ENCODE measurements around the gene CREB3L2. TPM values are rescaled to one million over a fixed set of nuclear protein-coding genes. Genes with fewer than 3 reads are reported as not detected.
A peak's percentile ranks its signal among the peaks of the same experiment; 100 is the strongest.
"Not testable (repeated sequence)": the region's sequence is repeated elsewhere in the genome, so short reads cannot be mapped to it uniquely, and the experiment has no call there.

Gene CREB3L2
- total RNA-seq, 1 donor from 2014 or later, result 30.4 TPM

- not testable (repeated sequence) for DNase-seq (ENCODE audit: low read depth in 2 of 2)
Observed at GRCh38 chr7:138014201-138014600, 12.3 kb upstream of the CREB3L2 start.

GRCh38 chr7:138009350-138009653 lies 7.4 kb upstream of the CREB3L2 start:
- DNase-seq (ENCODE audit: low read depth in 2 of 2), result no peak

GRCh38 chr7:138008588-138009349 lies 6.9 kb upstream of the CREB3L2 start:
- DNase-seq (ENCODE audit: low read depth in 2 of 2), result peak; percentile 66 to 74

- no peak for DNase-seq (ENCODE audit: low read depth in 2 of 2)
Observed at GRCh38 chr7:138008019-138008587, 6.2 kb upstream of the CREB3L2 start.

GRCh38 chr7:138006106-138006505 lies 4.2 kb upstream of the CREB3L2 start:
- no peak for DNase-seq (ENCODE audit: low read depth in 2 of 2)

GRCh38 chr7:138004936-138005335 lies 3.0 kb upstream of the CREB3L2 start:
- no peak for DNase-seq (ENCODE audit: low read depth in 2 of 2)

- DNase-seq (ENCODE audit: low read depth in 2 of 2), result peak; percentile 45 to 56
Observed at GRCh38 chr7:138004046-138004445, 2.2 kb upstream of the CREB3L2 start.

GRCh38 chr7:138002828-138003189 lies 923 bp upstream of the CREB3L2 start:
- DNase-seq (ENCODE audit: low read depth in 2 of 2), result no peak

- peak; percentile 100 for DNase-seq (ENCODE audit: low read depth in 2 of 2)
Observed at GRCh38 chr7:138002096-138002827, 376 bp upstream of the CREB3L2 start.

GRCh38 chr7:138000081-138000701 lies 1.7 kb downstream of the CREB3L2 start:
- peak in 1 of 2 donors; percentile 84 for DNase-seq (ENCODE audit: low read depth in 2 of 2)

GRCh38 chr7:137999496-138000080 lies 2.3 kb downstream of the CREB3L2 start:
- DNase-seq (ENCODE audit: low read depth in 2 of 2), result peak in 1 of 2 donors; percentile 67

- no peak for DNase-seq (ENCODE audit: low read depth in 2 of 2)
Observed at GRCh38 chr7:137998250-137998649, 3.6 kb downstream of the CREB3L2 start.

- DNase-seq (ENCODE audit: low read depth in 2 of 2), result no peak
Observed at GRCh38 chr7:137996871-137997270, 5.0 kb downstream of the CREB3L2 start.

- DNase-seq (ENCODE audit: low read depth in 2 of 2), result peak; percentile 62 to 95
Observed at GRCh38 chr7:137996386-137996851, 5.5 kb downstream of the CREB3L2 start.

GRCh38 chr7:137994216-137994615 lies 7.7 kb downstream of the CREB3L2 start:
- DNase-seq (ENCODE audit: low read depth in 2 of 2), result no peak

- DNase-seq (ENCODE audit: low read depth in 2 of 2), result no peak
Observed at GRCh38 chr7:137993395-137993743, 8.5 kb downstream of the CREB3L2 start.

GRCh38 chr7:137992550-137993394 lies 9.1 kb downstream of the CREB3L2 start:
- peak in 1 of 2 donors; percentile 98 for DNase-seq (ENCODE audit: low read depth in 2 of 2)

- DNase-seq (ENCODE audit: low read depth in 2 of 2), result peak in 1 of 2 donors; percentile 95
Observed at GRCh38 chr7:137992104-137992549, 9.8 kb downstream of the CREB3L2 start.

GRCh38 chr7:137990251-137990941 lies 11.5 kb downstream of the CREB3L2 start:
- peak; percentile 72 to 99 for DNase-seq (ENCODE audit: low read depth in 2 of 2)

- no peak for DNase-seq (ENCODE audit: low read depth in 2 of 2)
Observed at GRCh38 chr7:137989590-137989989, 12.3 kb downstream of the CREB3L2 start.
